IMR-90 (cell line): ENCODE results near the gene CCDC142. TPM values are rescaled to one million over a fixed set of nuclear protein-coding genes. Genes with fewer than 3 reads are reported as not detected.
A peak's percentile ranks its signal among the peaks of the same experiment; 100 is the strongest.

ENCODE experiments used
- ATAC-seq: fragments of 200-7000 bp; cut with Tn5 transposase; 2 replicates; pipeline ENCODE4 v1.9.1; 2020; ENCODE audit warnings: low read depth, mild to moderate bottlenecking, moderate library complexity
- BruUV-seq: library from RNA; stranded (reverse); fragments of 400-500 nt; replicated peaks from 2 replicates; lab custom pipeline; 2021; lab: Mats Ljungman, UMichigan
- CTCF ChIA-PET: fragments of 300-600 bp; formaldehyde crosslinking; extraction: SDS; loops from one replicate; lab custom pipeline; 2021; ENCODE audit warnings: antibody characterized with exemption; lab: Yijun Ruan, JAX
- POLR2A ChIA-PET: fragments of 300-600 bp; sonication (Branson Sonifier 250); formaldehyde crosslinking; loops from one replicate; lab custom pipeline; 2022; ENCODE audit warnings: antibody characterized with exemption; ENCODE audit not compliant: unreplicated experiment; lab: Charles Lee
- DNase-seq: peaks from one replicate; pipeline ENCODE4 v3.0.0; 2013
- H2AFZ ChIP-seq: replicated peaks from 2 replicates; pipeline ENCODE3; 2013; ENCODE audit warnings: low read length, mild to moderate bottlenecking; ENCODE audit not compliant: poor library complexity
- H2AK5ac ChIP-seq: 2 replicates; pipeline ENCODE4 v1.6.1; 2013; ENCODE audit warnings: low read depth, low read length, inconsistent platforms
- H2AK9ac ChIP-seq: replicated peaks from 2 replicates; pipeline ENCODE3; 2013; ENCODE audit warnings: mild to moderate bottlenecking, low read depth, low read length, moderate library complexity; ENCODE audit not compliant: poor library complexity
- H2BK120ac ChIP-seq: 2 replicates; pipeline ENCODE4 v1.6.1; 2013; ENCODE audit warnings: low read depth, low read length, inconsistent platforms
- H2BK15ac ChIP-seq: 3 replicates; pipeline ENCODE4 v1.6.1; 2013; ENCODE audit warnings: low read depth, low read length, inconsistent platforms
- H2BK20ac ChIP-seq: 2 replicates; pipeline ENCODE4 v1.6.1; 2013; ENCODE audit warnings: low read depth, mild to moderate bottlenecking, inconsistent platforms, low read length, moderate library complexity
- H2BK5ac ChIP-seq: 2 replicates; pipeline ENCODE4 v1.6.1; 2013; ENCODE audit warnings: mild to moderate bottlenecking, low read depth, low read length, inconsistent platforms; ENCODE audit not compliant: poor library complexity, severe bottlenecking
- H3K14ac ChIP-seq: replicated peaks from 2 replicates; pipeline ENCODE4 v1.6.1; 2013; ENCODE audit warnings: low read depth, low read length, inconsistent platforms
- H3K18ac ChIP-seq: 2 replicates; pipeline ENCODE4 v1.6.1; 2013; ENCODE audit warnings: low read depth, low read length, control low read depth
- H3K23ac ChIP-seq: 2 replicates; pipeline ENCODE4 v1.6.1; 2013; ENCODE audit warnings: low read depth, low read length, inconsistent platforms
- H3K27ac ChIP-seq: 2 replicates; pipeline ENCODE4 v1.5.1; 2013; ENCODE audit warnings: mild to moderate bottlenecking, control low read depth, low read length; ENCODE audit not compliant: insufficient read depth
- H3K27me3 ChIP-seq: 2 replicates; pipeline ENCODE4 v1.6.1; 2013; ENCODE audit warnings: low read length; ENCODE audit not compliant: control insufficient read depth, insufficient read depth
- H3K36me3 ChIP-seq: 2 replicates; pipeline ENCODE4 v1.6.1; 2013; ENCODE audit warnings: low read length, mixed read lengths; ENCODE audit not compliant: control insufficient read depth, insufficient read depth
- H3K4ac ChIP-seq: 2 replicates; pipeline ENCODE4 v1.6.1; 2013; ENCODE audit warnings: low read depth, low read length, inconsistent platforms
- H3K4me1 ChIP-seq: 2 replicates; pipeline ENCODE4 v1.6.1; 2013; ENCODE audit warnings: low read length, mixed read lengths; ENCODE audit not compliant: control insufficient read depth, insufficient read depth
- H3K4me2 ChIP-seq: 2 replicates; pipeline ENCODE4 v1.6.1; 2013; ENCODE audit warnings: low read depth, mild to moderate bottlenecking, control low read depth, low read length, moderate library complexity
- H3K4me3 ChIP-seq: 2 replicates; pipeline ENCODE4 v1.5.1; 2013; ENCODE audit warnings: low read depth, mild to moderate bottlenecking, control low read depth, low read length, moderate library complexity; ENCODE audit not compliant: insufficient read depth
- H3K56ac ChIP-seq: 2 replicates; pipeline ENCODE4 v1.6.1; 2013; ENCODE audit warnings: low read length, inconsistent platforms; ENCODE audit not compliant: insufficient read depth; ENCODE audit errors: extremely low read depth
- H3K79me1 ChIP-seq, 2 experiments: 2 replicates each; pipeline ENCODE4 v1.6.1; 2013; ENCODE audit warnings: low read length in 2 of 2, inconsistent platforms in 1 of 2, low read depth in 1 of 2
- H3K9ac ChIP-seq: 2 replicates; pipeline ENCODE4 v1.6.1; 2013; ENCODE audit warnings: low read depth, low read length, control low read depth
- H3K9me1 ChIP-seq: 2 replicates; pipeline ENCODE4 v1.6.1; 2013; ENCODE audit warnings: low read length, inconsistent platforms; ENCODE audit not compliant: insufficient read depth
- H3K9me3 ChIP-seq: 2 replicates; pipeline ENCODE4 v1.6.1; 2013; ENCODE audit warnings: low read length; ENCODE audit not compliant: control insufficient read depth, insufficient read depth
- H4K20me1 ChIP-seq: 2 replicates; pipeline ENCODE4 v1.6.1; 2013; ENCODE audit warnings: low read length, inconsistent platforms; ENCODE audit not compliant: insufficient read depth
- H4K5ac ChIP-seq: 2 replicates; pipeline ENCODE4 v1.6.1; 2013; ENCODE audit warnings: mild to moderate bottlenecking, low read depth, low read length, control low read depth
- H4K8ac ChIP-seq, 2 experiments: 2 replicates each; pipeline ENCODE4 v1.6.1; 2013; ENCODE audit warnings: low read depth in 2 of 2, low read length in 2 of 2, control low read depth in 1 of 2, inconsistent platforms in 1 of 2
- H4K91ac ChIP-seq: 2 replicates; pipeline ENCODE4 v1.6.1; 2013; ENCODE audit warnings: low read depth, low read length, inconsistent platforms; ENCODE audit not compliant: insufficient read depth
- BHLHE40 ChIP-seq: fragments of 150-350 bp; IDR thresholded peaks from 2 replicates; pipeline ENCODE4 v1.6.1; 2016; ENCODE audit warnings: mild to moderate bottlenecking, low read depth, low read length
- CHD1 ChIP-seq: IDR thresholded peaks from 2 replicates; pipeline ENCODE4 v1.6.1; 2012; ENCODE audit warnings: low read depth, low read length, improper control_type of control experiment
- CTCF ChIP-seq: conservative IDR thresholded peaks from 2 replicates; pipeline ENCODE4 v1.5.1; 2012; ENCODE audit warnings: mild to moderate bottlenecking, low read depth, low read length, improper control_type of control experiment
- ELK1 ChIP-seq: fragments of 150-350 bp; IDR thresholded peaks from 2 replicates; pipeline ENCODE4 v1.6.1; 2016; ENCODE audit warnings: low read depth, mild to moderate bottlenecking, low read length, moderate library complexity, borderline replicate concordance
- FOS ChIP-seq: fragments of 150-350 bp; IDR thresholded peaks from 2 replicates; pipeline ENCODE4 v1.6.1; 2016; ENCODE audit warnings: low read depth, low read length
- MAFK ChIP-seq: IDR thresholded peaks from 2 replicates; pipeline ENCODE4 v1.6.1; 2012; ENCODE audit warnings: low read depth, low read length, improper control_type of control experiment
- MAZ ChIP-seq: IDR thresholded peaks from 2 replicates; pipeline ENCODE4 v1.6.1; 2012; ENCODE audit warnings: low read depth, mild to moderate bottlenecking, low read length, improper control_type of control experiment, moderate library complexity, borderline replicate concordance
- MXI1 ChIP-seq: IDR thresholded peaks from 2 replicates; pipeline ENCODE4 v1.6.1; 2012; ENCODE audit warnings: low read depth, mild to moderate bottlenecking, low read length, moderate library complexity, borderline replicate concordance
- NFE2L2 ChIP-seq: fragments of 150-350 bp; IDR thresholded peaks from 2 replicates; pipeline ENCODE4 v1.6.1; 2016; ENCODE audit warnings: low read depth, mild to moderate bottlenecking, low read length
- POLR2A ChIP-seq: IDR thresholded peaks from 2 replicates; pipeline ENCODE4 v1.6.1; 2012; ENCODE audit warnings: mild to moderate bottlenecking, low read depth, low read length
- RAD21 ChIP-seq: IDR thresholded peaks from 2 replicates; pipeline ENCODE4 v1.6.1; 2012; ENCODE audit warnings: low read length, improper control_type of control experiment
- RCOR1 ChIP-seq: IDR thresholded peaks from 2 replicates; pipeline ENCODE4 v1.6.1; 2012; ENCODE audit warnings: mild to moderate bottlenecking, low read length, improper control_type of control experiment; ENCODE audit not compliant: insufficient replicate concordance
- RFX5 ChIP-seq: IDR thresholded peaks from 2 replicates; pipeline ENCODE4 v1.8.0; 2012; ENCODE audit warnings: low read depth, mild to moderate bottlenecking, low read length, moderate library complexity
- SMC3 ChIP-seq: fragments of 150-350 bp; IDR thresholded peaks from 2 replicates; pipeline ENCODE4 v1.6.1; 2016; ENCODE audit warnings: low read depth, mild to moderate bottlenecking, antibody characterized with exemption, low read length, moderate library complexity
- USF2 ChIP-seq: fragments of 150-350 bp; IDR thresholded peaks from 2 replicates; pipeline ENCODE4 v1.6.1; 2017; ENCODE audit warnings: mild to moderate bottlenecking, antibody characterized with exemption, low read length, low read depth
- WGBS, 2 experiments: methylation state at CpG; one replicate each; pipeline versions ENCODE4 v1.1.5 to v1.1.7; 2013; ENCODE audit warnings: missing lambda C conversion rate in 2 of 2; ENCODE audit not compliant: insufficient read length in 1 of 2; ENCODE audit errors: extremely low coverage in 2 of 2; 5-methylcytosine and 5-hydroxymethylcytosine counted together
- dilution Hi-C: fragments of 300-500 bp; cut with HindIII; formaldehyde crosslinking; loops from one replicate; pipeline ENCODE4 v1.14.3; 2018; ENCODE audit warnings: low sequenced_read_pairs; ENCODE audit not compliant: unreplicated experiment
- in situ Hi-C: fragments of 300-500 bp; cut with MboI; formaldehyde crosslinking; loops from 3 replicates; pipeline ENCODE4 v1.14.3; 2019; ENCODE audit warnings: low sequenced_read_pairs, inconsistent platforms, mixed read lengths
- intact Hi-C: fragments of 100-400 bp; cut with micrococcal nuclease; formaldehyde crosslinking; loops from 2 replicates; pipeline ENCODE4 v1.10.0; 2022
- polyA plus RNA-seq, 3 experiments: library from polyadenylated mRNA; depleted of rRNA; stranded (reverse); fragments of >200 nt; gene quantifications; 2 replicates each; pipeline ENCODE4 v1.2.3, GENCODE V29; 2012; ENCODE audit warnings: low replicate concordance in 1 of 3
- total RNA-seq: library from RNA; depleted of rRNA; stranded (reverse); fragments of >200 nt; gene quantifications from 2 replicates; pipeline ENCODE4 v1.2.3, GENCODE V29; 2012

Gene CCDC142
- total and polyA plus RNA-seq, 2 of the 4 experiments (the other 2 are of a cell fraction) = 8.4 to 14.0 TPM

- H2BK120ac ChIP-seq = no peak overlapping the region
- CTCF ChIA-PET = no interaction called here
Measured at GRCh38 chr2:74458938-74459363, 23.8 kb downstream of the CCDC142 start.

More at GRCh38 chr2:74458938-74459363, 23.8 kb downstream of the CCDC142 start:
- peak overlapping the region; percentile 80 for H3K4me3 ChIP-seq
- 0 out of 2 replicates have a peak, but pooled peaks cover 3% of the 10 kb centered on the region for H3K9me1 ChIP-seq
- H4K91ac ChIP-seq = peak overlapping the region; percentile 83; the same call in 1 of the 2 replicates
- H4K5ac ChIP-seq = peak overlapping the region; percentile 78
- H3K36me3 ChIP-seq = peaks cover 21% of the 10 kb centered on the region
- no peak for TF ChIP-seq ELK1
- TF ChIP-seq CHD1 = no peak
- TF ChIP-seq POLR2A = no peak
- no peak for TF ChIP-seq MAFK
- no peak for TF ChIP-seq USF2
- no peak for TF ChIP-seq RAD21
- no peak for TF ChIP-seq SMC3
- no peak for TF ChIP-seq FOS
- TF ChIP-seq MAZ = no peak
- TF ChIP-seq RFX5 = no peak
- TF ChIP-seq MXI1 = no peak
- no peak for TF ChIP-seq BHLHE40
- no peak for TF ChIP-seq CTCF
- TF ChIP-seq RCOR1 = no peak
- TF ChIP-seq NFE2L2 = no peak
- dilution Hi-C loops = no loop called here
- H2BK15ac ChIP-seq = peak overlapping the region; percentile 33; the same call in 1 of the 3 replicates
- H2BK20ac ChIP-seq = no peak overlapping the region
- WGBS, 2 experiments = no CpG with 5 or more reads among the region's 10 CpGs
- H3K56ac ChIP-seq = peak overlapping the region; percentile 92
- H3K4ac ChIP-seq = peak overlapping the region; percentile 96
- peak overlapping the region; percentile 70 for H3K27ac ChIP-seq
- intact Hi-C loops = no loop called here
- peak overlapping the region; percentile 86 for H3K9ac ChIP-seq
- H2AFZ ChIP-seq = peak overlapping the region; percentile 77
- in situ Hi-C loops = no loop called here
- no peaks in the 10 kb centered on the region for H3K9me3 ChIP-seq
- H4K20me1 ChIP-seq = no peaks in the 10 kb centered on the region
- H3K79me1 ChIP-seq = peaks cover 18 to 53% of the 10 kb centered on the region in 2 experiments
- peak overlapping the region; percentile 56 for H2BK5ac ChIP-seq
- no peaks in the 10 kb centered on the region for H3K27me3 ChIP-seq
- peak overlapping the region; percentile 66 to 95 for H4K8ac ChIP-seq
- H3K4me1 ChIP-seq = peaks cover 10% of the 10 kb centered on the region
- no peak for DNase-seq
- peak overlapping the region; percentile 87 for H3K4me2 ChIP-seq
- no TSS peak for BruUV-seq
- H2AK9ac ChIP-seq = peak overlapping the region; percentile 97
- peak overlapping the region; percentile 80 for H2AK5ac ChIP-seq
- ATAC-seq = no peak
- POLR2A ChIA-PET = interaction anchor here (0.9 kb wide), 1 partner anchor 24 kb away, joined by 5 read pairs; the partner anchor contains the start of genes CCDC142 and TTC31
- H3K18ac ChIP-seq = no peak overlapping the region
- H3K14ac ChIP-seq = peak overlapping the region; percentile 97
- H3K23ac ChIP-seq = peak overlapping the region; percentile 94
